Testis (tissue), 2 donors: ENCODE measurements around the gene PDE6A.

Experiments
- CTCF ChIP-seq, 3 experiments: fragments of 450-650 bp in 2 of 3; fragments of 200-600 bp in 1 of 3; sonication (generic) in 1 of 3; IDR thresholded peaks; one replicate each; pipeline ENCODE4 v1.5.1; 2016 to 2019; ENCODE audit warnings: antibody characterized with exemption in 3 of 3, mild to moderate bottlenecking in 2 of 3, moderate library complexity in 1 of 3
- POLR2A ChIP-seq: fragments of 450-650 bp; IDR thresholded peaks from one replicate; pipeline ENCODE4 v1.6.1; 2017; ENCODE audit warnings: antibody characterized with exemption, mild to moderate bottlenecking, moderate library complexity

- TF ChIP-seq POLR2A: no peak
- no peak for TF ChIP-seq CTCF (IDR thresholded peaks at IDR 0.05)
These were observed 72.1 kb downstream of the PDE6A start for GRCh38 chr5:149872351-149873040.
